Amniotic stem cell (primary cell): ENCODE results near the gene SAA4.
"Not testable (repeated sequence)": the region's sequence is repeated elsewhere in the genome, so short reads cannot be mapped to it uniquely, and the experiment has no call there.

Experiments
- DNase-seq: peaks from one replicate; lab custom pipeline; 2025; lab: John Stamatoyannopoulos, UW

The SAA4 gene, protein sequence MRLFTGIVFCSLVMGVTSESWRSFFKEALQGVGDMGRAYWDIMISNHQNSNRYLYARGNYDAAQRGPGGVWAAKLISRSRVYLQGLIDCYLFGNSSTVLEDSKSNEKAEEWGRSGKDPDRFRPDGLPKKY

GRCh38 chr11:18236664-18237356 lies at the start of gene SAA4:
SAA4 (minus strand) TSS chr11:18236802; CDS start chr11:18235926, 876 bp downstream.
- DNase-seq = no peak

GRCh38 chr11:18285841-18286240 lies 49.2 kb upstream of the SAA4 start:
- DNase-seq = no peak

DNA sequence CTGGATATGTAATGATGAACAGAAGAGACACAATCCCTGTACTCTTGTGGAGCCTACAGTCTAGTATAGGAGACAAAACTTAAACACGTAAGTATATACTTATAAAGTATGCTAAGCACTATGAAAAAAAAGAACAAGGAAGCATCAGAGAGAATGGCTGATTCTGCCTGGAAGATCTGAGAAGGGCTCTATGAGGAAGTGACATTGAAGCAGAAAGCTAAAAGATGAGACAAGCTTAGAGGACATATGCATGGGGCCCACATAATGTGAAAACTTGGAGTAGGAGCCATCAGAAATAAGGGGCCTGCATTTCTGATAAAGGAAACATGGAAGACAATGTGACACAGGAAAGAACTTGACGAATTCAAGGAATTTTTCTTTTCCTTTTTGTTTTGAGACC lies 46.0 kb upstream of the SAA4 start:
- DNase-seq = no peak

- no peak for DNase-seq
Observed at GRCh38 chr11:18280438-18281045, 43.9 kb upstream of the SAA4 start.

DNA sequence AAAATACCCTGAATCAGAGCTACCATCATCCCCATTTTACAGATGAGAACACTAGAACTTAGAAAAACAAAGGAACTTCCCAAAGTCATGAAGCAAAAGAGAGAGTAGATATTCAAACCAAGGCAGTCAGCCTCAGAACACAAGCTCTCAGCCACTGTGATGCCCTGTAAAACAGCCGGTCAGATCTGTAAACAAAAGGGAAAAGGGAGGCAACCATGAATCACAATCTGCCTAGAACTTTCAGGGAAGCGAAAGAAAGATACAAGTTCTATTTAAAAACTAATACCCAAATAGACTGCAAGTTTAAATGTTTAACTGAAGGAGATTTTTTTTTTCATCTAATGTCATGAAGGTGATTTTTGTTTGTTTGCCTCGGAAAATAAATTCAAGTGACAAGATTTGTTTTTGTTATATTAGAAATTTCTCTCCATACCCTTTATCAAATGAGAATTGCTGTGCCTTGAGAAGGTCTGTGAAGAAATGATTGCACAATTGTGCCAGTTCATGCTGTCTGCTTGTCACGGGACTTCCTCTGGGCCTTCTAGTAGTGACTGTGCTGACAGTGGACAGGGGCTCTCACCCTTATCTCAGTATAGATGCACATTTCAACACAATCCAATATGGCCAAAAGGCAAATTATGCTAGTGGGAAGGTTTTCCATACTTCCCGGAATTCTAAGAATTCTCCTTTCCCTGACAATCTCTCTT lies 41.1 kb upstream of the SAA4 start:
- DNase-seq = no peak

- DNase-seq = no peak
Observed at GRCh38 chr11:18271206-18271605, 34.6 kb upstream of the SAA4 start.

DNA sequence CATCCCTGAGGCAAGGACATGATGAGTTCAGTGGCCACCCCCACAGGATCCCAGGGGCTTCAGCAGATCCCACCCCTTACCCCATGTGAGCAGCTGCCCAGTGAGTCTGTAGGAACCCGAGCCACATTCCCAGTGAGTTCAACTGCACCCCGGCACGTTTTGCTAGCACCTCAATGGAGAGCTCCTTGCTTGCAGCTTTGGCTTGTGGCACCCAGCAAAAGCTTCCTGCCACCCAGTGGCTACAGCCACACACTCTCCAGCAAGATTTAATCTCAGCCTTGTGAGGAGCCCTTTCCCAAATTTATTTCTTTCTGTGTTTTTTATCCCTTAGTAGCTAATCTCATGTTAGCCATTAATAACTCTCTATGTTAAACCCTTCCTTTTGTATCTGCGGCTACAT lies 33.5 kb upstream of the SAA4 start:
- DNase-seq = no peak

DNA sequence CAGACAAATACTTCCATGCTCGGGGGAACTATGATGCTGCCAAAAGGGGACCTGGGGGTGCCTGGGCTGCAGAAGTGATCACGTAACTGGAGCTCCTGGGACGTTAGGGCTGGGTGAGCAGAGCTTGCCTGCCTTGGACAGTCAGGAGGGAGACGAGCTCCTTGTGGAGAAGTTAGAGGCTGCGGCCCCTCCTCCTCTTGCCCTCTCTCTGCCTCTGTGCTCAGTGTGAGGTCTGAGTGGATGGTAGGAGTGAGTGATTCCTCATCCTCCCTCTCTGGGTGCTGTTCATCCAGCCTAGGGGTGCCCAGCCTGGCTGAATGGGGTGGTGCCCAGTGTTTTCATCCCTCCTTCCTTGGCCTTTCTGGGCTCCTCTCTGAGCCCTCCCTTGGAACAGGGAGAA lies 32.6 kb upstream of the SAA4 start:
- not testable (repeated sequence) for DNase-seq

- not testable (repeated sequence) for DNase-seq
Observed at GRCh38 chr11:18267335-18268133, 30.9 kb upstream of the SAA4 start.

DNA sequence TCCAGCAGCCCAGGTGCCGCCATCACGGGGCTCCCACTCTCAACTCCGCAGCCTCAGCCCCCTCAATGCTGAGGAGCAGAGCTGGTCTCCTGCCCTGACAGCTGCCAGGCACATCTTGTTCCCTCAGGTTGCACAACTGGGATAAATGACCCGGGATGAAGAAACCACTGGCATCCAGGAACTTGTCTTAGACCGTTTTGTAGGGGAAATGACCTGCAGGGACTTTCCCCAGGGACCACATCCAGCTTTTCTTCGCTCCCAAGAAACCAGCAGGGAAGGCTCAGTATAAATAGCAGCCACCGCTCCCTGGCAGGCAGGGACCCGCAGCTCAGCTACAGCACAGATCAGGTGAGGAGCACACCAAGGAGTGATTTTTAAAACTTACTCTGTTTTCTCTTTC lies 29.3 kb upstream of the SAA4 start, which contains the start of gene SAA1:
TSS of gene SAA1 (plus strand) at position 316 of the 400 bp plus-strand sequence. CDS start 624 bp downstream, outside the sequence.
- DNase-seq = no peak

- no peak for DNase-seq
Observed at GRCh38 chr11:18264677-18265555, 28.3 kb upstream of the SAA4 start.

- DNase-seq = no peak
Observed at GRCh38 chr11:18264035-18264434, 27.4 kb upstream of the SAA4 start.

DNA sequence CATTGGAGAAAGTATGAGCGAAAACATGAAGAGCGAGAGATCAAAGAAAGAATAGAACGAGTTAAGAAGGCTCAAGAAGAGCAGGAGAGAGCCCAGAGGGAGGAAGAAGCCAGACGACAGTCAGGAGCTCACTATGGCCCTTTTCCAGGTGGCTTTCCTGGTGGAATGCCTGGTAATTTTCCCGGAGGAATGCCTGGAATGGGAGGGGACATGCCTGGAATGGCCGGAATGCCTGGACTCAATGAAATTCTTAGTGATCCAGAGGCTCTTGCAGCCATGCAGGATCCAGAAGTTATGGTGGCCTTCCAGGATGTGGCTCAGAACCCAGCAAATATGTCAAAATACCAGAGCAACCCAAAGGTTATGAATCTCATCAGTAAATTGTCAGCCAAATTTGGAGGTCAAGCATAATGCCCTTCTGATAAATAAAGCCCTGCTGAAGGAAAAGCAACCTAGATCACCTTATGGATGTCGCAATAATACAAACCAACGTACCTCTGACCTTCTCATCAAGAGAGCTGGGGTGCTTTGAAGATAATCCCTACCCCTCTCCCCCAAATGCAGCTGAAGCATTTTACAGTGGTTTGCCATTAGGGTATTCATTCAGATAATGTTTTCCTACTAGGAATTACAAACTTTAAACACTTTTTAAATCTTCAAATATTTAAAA lies 26.2 kb upstream of the SAA4 start:
- not testable (repeated sequence) for DNase-seq

DNA sequence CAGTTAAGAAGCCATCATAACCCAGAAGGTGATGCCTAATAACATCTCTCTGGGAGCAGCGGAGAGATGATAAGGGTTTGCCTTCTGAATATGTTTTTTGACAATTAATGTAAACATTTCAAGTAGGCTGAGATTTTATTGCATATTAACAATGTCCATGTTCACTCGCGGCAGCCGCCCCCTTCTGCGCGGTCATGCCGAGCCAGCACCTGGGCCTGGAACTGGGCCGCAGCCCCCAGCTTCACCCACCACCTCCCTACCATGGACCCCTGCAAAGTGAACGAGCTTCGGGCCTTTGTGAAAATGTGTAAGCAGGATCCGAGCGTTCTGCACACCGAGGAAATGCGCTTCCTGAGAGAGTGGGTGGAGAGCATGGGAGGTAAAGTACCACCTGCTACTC lies 25.1 kb upstream of the SAA4 start:
- no peak for DNase-seq

GRCh38 chr11:18259259-18259658 lies 22.7 kb upstream of the SAA4 start:
- no peak for DNase-seq

GRCh38 chr11:18254781-18255361 lies 18.3 kb upstream of the SAA4 start:
- no peak for DNase-seq

- DNase-seq = no peak
Observed at GRCh38 chr11:18253778-18254338, 17.3 kb upstream of the SAA4 start.

GRCh38 chr11:18253233-18253632 lies 16.6 kb upstream of the SAA4 start:
- no peak for DNase-seq

GRCh38 chr11:18248561-18248960 lies 12.0 kb upstream of the SAA4 start, which contains the start of gene SAA2:
SAA2 (minus strand) TSS chr11:18248668; CDS start chr11:18248011, 657 bp downstream.
- DNase-seq = no peak

GRCh38 chr11:18247191-18247581 lies 10.6 kb upstream of the SAA4 start:
- not testable (repeated sequence) for DNase-seq
